Fibroblast of skin of right biceps (primary cell): ENCODE data around the gene WASHC4.
"Not testable (repeated sequence)": the region's sequence is repeated elsewhere in the genome, so short reads cannot be mapped to it uniquely, and the experiment has no call there.

Experiments
- DNase-seq: peaks from one replicate; pipeline ENCODE4 v3.0.0-alpha.2; 2013

The WASHC4 gene

GRCh38 chr12:105095338-105095737 lies 12.2 kb upstream of the WASHC4 start:
- DNase-seq, result not testable (repeated sequence)

- no peak for DNase-seq
These were observed 8.2 kb upstream of the WASHC4 start for GRCh38 chr12:105099356-105099755.

- peak; percentile 64 for DNase-seq
These were observed 7.1 kb upstream of the WASHC4 start for GRCh38 chr12:105100207-105100985.

- DNase-seq, result peak; percentile 22
These were observed 6.5 kb upstream of the WASHC4 start for GRCh38 chr12:105100998-105101397.

- no peak for DNase-seq
These were observed 4.9 kb upstream of the WASHC4 start for GRCh38 chr12:105102673-105103072.

- DNase-seq, result no peak
These were observed 2.8 kb upstream of the WASHC4 start for GRCh38 chr12:105104762-105105161.

GRCh38 chr12:105106621-105107020 lies 910 bp upstream of the WASHC4 start:
- no peak for DNase-seq

- DNase-seq, result peak; percentile 56
These were observed 399 bp upstream of the WASHC4 start for GRCh38 chr12:105107171-105107493.

GRCh38 chr12:105109465-105110212 lies 2.1 kb downstream of the WASHC4 start:
- DNase-seq, result peak; percentile 47

GRCh38 chr12:105110851-105111250 lies 3.3 kb downstream of the WASHC4 start:
- DNase-seq, result no peak

GRCh38 chr12:105113094-105113493 lies 5.6 kb downstream of the WASHC4 start:
- no peak for DNase-seq

- DNase-seq, result no peak
These were observed 9.4 kb downstream of the WASHC4 start for GRCh38 chr12:105116969-105117368.

- DNase-seq, result no peak
These were observed 13.0 kb downstream of the WASHC4 start for GRCh38 chr12:105120551-105120950.

- DNase-seq, result no peak
These were observed 30.7 kb downstream of the WASHC4 start for GRCh38 chr12:105138248-105138647.

- DNase-seq, result no peak
These were observed 33.9 kb downstream of the WASHC4 start for GRCh38 chr12:105141320-105141922.

GRCh38 chr12:105142259-105142658 lies 34.7 kb downstream of the WASHC4 start:
- DNase-seq, result no peak

- DNase-seq, result no peak
These were observed 48.7 kb downstream of the WASHC4 start for GRCh38 chr12:105156260-105156659.

GRCh38 chr12:105157606-105158005 lies 50.1 kb downstream of the WASHC4 start:
- DNase-seq, result no peak

GRCh38 chr12:105158876-105159275 lies 51.3 kb downstream of the WASHC4 start:
- DNase-seq, result no peak

GRCh38 chr12:105162174-105162573 lies 54.6 kb downstream of the WASHC4 start:
- no peak for DNase-seq

- no peak for DNase-seq
These were observed 56.5 kb downstream of the WASHC4 start for GRCh38 chr12:105164068-105164467.

- DNase-seq, result no peak
These were observed 59.2 kb downstream of the WASHC4 start for GRCh38 chr12:105166736-105167135.

- peak; percentile 28 for DNase-seq
These were observed 59.8 kb downstream of the WASHC4 start for GRCh38 chr12:105167346-105167745.

- no peak for DNase-seq
These were observed 60.5 kb downstream of the WASHC4 start for GRCh38 chr12:105168006-105168405.
